GM20000 (cell line): ENCODE measurements around the gene SEC31A.

Experiments
- DNase-seq: peaks from one replicate; pipeline ENCODE4 v3.0.0; 2012; ENCODE audit warnings: low spot score
- CTCF ChIP-seq: IDR thresholded peaks from 2 replicates; pipeline ENCODE4 v1.5.1; 2012; ENCODE audit warnings: mild to moderate bottlenecking, control low read depth; ENCODE audit errors: extremely low read depth, missing control alignments

Gene SEC31A

GRCh38 chr4:82787342-82787741 is 103.6 kb downstream of the SEC31A start:
- no peak for TF ChIP-seq CTCF

GRCh38 chr4:82786828-82787227 is 104.1 kb downstream of the SEC31A start:
- TF ChIP-seq CTCF = no peak
- DNase-seq = no peak

More at GRCh38 chr4:82787342-82787741, 103.6 kb downstream of the SEC31A start:
- DNase-seq = no peak

GRCh38 chr4:82785611-82786400 is 105.1 kb downstream of the SEC31A start:
- TF ChIP-seq CTCF = no peak
- DNase-seq = no peak

- no peak for DNase-seq
- TF ChIP-seq CTCF = no peak
Observed at GRCh38 chr4:82784681-82785610, 106.0 kb downstream of the SEC31A start.

GRCh38 chr4:82782626-82783345 is 108.2 kb downstream of the SEC31A start:
- no peak for TF ChIP-seq CTCF

GRCh38 chr4:82780752-82781231 is 110.2 kb downstream of the SEC31A start:
- TF ChIP-seq CTCF = no peak
- no peak for DNase-seq

More at GRCh38 chr4:82782626-82783345, 108.2 kb downstream of the SEC31A start:
- no peak for DNase-seq
